ENCODE results near the gene BAIAP2.

BAIAP2 gene

GRCh38 chr17:81114351-81115093, 79.6 kb downstream of the BAIAP2 start:
- DNase-seq = no peak

DNA sequence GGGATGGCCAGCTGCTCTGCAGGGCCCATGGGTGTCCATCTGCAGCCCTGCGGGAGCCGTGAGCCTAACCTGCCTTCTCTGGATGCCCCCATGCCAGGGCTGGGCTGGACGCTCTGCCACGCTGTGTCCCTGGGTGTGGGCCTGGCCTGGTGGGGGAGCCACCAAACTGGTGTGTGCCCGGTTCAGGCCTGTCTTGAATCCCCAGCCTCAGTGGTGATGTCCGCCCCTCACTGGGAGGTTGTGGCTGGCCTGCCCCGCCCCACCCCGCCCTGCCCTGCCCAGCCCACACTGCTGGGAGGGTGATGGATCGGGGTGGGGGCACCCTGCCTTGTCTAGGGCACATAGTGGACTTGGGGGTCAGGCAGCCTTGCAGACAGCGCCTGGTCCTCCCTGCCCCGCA, 80.3 kb downstream of the BAIAP2 start:
- no peak for DNase-seq

DNA sequence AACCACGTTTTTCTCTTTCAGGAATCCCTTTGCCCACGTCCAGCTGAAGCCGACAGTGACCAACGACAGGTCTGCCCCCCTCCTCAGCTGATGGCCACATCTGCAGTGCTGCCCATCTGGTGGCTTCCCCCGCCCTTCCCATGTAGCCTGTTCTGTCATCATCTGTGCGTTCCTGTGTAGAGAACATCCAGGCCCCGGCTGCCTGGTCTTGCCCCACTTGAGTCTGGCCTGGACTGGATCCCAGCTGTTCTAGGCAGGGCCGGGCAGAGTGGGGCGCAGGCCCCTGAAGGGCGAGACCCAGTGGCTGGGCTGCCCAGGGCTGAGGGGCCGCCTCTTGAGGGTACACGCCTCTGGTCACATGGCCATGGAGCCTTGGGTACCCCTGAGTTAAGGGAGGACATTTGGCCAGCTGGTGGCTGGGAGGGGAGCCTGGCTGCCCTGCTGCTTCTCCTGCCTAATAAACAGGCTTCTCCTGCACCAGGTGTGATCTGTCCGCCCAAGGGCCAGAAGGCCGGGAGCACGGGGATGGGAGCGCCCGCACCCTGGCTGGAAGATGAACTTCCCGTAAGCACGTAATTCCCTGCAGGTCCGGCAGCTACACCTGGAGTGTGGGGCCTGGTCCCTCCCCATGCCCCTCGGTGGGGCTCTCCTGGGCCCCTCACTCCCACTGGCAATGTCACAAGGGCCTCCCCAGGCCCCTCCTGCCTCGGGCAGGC, 81.0 kb downstream of the BAIAP2 start:
- no peak for DNase-seq

DNA sequence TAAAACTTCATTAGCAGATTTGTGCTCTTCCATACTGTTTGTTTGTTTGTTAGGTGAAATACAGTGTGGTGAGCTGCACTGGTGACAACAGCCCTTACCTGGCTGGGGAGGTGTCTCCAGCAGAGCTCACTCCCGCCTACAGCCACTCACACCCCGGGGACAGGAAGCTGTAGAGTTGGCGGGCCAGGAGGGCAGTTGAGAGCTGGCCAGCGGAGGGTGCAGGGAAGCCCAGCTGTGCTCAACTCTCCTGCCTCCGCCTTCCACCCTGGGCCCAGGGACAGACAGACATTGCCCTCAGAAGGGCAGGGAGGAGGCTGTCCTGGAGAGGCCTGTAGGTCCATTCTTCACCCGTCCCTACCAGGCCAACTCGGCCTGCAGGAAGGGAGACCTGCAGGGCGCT, 81.8 kb downstream of the BAIAP2 start:
- no peak for DNase-seq

DNA sequence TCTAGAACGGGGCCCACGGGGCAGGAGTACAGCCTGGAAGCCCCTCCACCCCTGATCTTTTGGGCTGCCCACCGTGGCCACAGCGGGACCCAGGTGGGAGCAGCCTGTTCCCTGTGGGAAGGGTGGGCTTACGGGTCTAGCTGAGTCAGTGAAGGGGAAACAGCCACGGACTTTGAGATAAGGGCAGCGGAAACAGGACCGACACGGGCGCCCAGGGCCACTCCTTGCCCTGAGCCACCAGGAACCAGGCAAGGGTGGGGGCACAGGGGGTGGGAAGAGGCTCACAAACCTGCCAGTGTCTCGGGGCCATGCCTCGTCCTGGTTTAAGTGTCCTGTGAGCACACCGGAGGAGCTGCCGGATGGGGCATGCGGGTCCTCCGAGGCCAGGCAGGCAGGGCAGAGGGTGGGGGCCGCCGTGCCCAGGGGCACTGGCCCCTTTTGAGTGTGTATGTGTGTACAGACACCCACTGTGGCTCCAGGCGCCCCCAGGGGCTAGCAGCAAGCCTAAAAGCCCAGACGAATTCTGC, 82.8 kb downstream of the BAIAP2 start:
- no peak for DNase-seq

- DNase-seq = no peak
Measured at GRCh38 chr17:81118308-81119221, 83.6 kb downstream of the BAIAP2 start.

DNA sequence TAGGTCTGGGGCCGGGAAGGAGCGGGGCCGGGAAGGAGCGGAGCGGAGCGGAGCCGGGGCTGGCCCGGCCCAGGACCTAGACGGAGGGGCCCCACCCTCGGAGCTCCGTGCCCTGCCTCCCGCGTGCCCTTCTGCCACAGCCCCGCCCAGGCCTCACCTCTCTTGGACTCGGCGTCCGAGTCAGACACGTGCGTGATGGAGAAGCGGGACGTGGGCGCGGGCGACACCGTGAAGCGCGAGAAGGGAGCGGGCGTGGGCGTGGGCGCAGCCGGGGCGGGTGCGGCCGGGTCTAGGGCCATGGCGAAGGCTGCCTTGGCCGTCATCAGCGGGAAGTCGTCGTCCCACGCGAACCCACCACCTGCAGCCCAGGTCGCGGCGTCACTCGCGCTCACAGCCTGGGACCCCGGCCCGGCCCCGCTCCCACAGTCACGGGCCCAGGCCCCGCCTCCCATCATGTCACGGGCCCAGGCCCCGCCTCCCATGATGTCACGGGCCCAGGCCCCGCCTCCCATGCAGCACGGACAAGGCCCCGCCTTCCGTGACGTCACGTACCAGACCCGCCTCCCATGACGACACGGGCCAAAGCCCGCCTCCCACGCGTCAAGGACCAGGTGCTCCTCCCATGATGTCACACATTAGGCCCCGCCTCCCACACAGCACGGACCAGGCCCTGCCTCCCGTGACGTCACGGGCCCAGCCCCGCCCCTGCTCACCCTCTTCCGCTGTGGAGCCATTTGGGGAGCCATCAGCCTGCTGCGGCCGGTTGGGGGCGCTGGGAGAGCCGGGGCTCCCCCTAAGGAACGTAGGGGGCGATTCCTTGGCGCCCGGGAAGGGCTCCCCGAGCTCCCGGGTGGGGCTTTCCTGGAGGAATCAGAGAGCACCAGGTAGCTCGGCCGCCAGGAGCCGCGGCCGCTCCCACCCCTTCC, 84.5 kb downstream of the BAIAP2 start:
- DNase-seq = peak; percentile 72 to 86

DNA sequence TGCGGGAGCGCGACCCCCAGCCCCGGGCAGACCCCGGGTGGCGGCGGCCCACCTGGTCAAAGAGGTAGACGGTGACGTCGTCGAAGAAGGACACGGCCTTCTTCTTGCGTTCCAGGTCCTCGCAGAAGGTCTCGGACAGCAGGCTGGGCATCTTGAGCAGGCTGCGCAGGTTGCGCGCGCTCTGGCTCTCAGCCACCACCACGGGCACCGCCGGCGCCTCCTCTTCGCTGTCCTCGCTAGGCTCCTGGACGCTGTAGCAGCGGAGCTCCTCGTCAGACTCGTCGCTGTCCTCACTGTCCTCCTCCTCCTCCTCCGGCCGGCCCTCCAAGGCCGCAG, 85.2 kb downstream of the BAIAP2 start:
- no peak for DNase-seq

DNA sequence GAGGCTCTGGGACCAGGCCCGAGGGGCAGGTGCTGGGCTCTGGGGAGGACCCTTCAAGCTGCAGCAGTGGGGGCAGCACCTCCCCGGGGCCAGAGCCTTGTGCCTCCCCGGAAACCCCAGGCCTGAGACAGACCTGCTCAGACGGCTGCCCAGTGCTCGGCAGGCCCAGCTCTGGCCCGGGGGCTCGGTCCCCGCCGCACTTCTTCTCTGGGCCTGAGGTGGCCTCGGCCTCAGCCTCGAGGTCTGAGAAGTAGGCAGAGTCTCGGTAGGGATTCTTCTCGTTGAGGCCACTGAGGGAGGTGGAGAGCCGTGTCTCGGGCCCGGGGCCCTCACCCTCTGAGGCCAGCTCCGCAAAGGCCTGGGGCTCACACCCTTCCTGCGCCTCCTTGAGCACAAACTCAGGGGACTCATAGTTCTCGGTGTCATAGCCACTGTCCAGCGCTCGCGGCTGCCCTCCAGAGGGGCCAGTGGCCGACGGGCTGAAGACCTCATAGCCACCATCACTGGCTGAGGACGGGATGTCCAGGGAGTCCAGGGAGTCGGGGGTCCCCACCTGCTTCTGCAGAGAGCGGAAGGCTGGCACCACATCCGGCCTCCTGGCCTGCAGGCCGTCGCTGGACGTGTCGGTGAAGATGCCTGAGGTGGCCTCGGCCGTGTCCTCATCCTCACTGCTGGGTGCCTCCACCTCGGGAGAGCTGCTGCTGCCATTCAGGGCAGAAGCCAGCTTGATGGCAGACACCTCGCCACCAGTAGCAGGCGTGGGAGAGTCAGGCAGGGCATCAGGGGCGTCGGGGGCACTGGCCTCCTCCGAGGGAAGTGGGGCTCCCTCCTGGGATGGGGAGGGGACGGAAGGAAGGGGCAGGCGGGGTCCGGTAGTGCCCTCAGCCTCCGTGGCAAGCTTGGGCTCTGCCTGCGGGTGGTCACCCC, 86.0 kb downstream of the BAIAP2 start:
- no peak for DNase-seq

- DNase-seq = no peak
Measured at GRCh38 chr17:81121841-81122733, 87.1 kb downstream of the BAIAP2 start.

- no peak for DNase-seq
Measured at GRCh38 chr17:81123052-81124048, 88.4 kb downstream of the BAIAP2 start.

GRCh38 chr17:81124377-81124776, 89.4 kb downstream of the BAIAP2 start:
- DNase-seq = no peak

DNA sequence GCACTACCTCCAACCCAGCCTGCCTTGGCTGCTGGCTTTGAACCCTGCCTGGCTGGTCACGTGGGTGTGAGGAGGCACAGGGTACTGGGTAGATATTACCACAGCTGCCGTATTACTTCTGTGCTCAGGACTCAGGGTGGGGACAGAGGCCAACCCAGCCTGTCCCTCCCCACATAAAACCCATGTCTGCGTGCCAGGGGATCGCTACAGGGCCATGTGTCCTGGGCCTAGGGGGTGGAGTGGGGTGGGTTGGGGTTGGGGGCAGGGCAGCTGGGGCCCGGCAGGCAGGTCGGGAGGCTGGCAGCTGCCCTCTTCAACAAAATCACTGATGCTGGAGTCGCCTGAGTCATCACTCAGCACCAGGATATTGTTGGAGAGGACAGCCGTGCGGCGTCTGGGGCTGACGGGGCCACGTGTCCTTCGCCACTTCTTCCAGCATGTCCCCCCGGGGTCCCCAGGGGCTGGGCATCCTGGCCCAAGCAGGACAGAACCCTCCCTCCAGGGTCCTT, 90.7 kb downstream of the BAIAP2 start:
- DNase-seq = no peak

DNA sequence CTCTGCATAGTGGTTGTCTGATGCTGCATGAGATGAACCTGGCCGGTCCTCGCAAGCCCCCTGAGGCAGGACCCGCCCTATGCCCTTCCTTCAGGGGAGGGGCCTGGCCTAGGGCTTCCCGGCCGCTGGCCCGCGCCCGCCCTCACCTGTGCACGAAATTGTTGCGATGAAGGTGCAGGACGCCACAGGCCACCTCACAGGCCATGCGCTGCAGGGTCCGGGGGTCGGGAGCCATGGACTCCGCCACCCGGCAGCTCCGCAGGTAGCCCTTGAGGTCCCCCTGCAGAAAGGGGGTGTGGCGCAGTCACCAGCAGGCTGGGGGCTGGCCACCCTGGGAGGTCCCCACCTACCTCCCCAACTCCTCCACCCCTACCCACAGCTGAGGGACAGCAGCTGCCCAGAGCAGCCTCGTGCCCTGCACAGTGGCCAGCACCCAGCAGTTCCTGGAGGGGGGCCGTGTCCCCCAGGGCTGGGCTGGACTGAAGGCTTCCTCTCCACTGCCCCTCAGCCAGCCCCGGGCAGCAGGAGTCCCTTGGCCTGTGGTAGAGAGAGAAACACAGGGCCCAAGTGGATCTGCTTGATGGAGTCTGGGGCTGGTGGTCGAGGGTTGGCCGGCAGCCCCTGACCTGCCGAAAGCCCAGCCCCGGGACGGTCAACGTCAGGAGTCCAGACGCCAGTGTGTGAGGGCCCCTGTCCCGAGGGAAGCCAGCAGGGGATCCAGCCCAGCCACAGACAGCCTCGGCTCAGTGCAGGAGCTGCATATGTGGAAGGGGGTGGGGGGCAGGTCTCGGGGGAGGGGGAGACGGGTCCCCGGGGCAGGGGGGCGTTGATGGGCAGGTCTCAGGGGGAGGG, 91.6 kb downstream of the BAIAP2 start:
- no peak for DNase-seq

- no peak for DNase-seq
Measured at GRCh38 chr17:81127133-81127455, 92.1 kb downstream of the BAIAP2 start.

GRCh38 chr17:81127526-81128177, 92.7 kb downstream of the BAIAP2 start:
- no peak for DNase-seq

DNA sequence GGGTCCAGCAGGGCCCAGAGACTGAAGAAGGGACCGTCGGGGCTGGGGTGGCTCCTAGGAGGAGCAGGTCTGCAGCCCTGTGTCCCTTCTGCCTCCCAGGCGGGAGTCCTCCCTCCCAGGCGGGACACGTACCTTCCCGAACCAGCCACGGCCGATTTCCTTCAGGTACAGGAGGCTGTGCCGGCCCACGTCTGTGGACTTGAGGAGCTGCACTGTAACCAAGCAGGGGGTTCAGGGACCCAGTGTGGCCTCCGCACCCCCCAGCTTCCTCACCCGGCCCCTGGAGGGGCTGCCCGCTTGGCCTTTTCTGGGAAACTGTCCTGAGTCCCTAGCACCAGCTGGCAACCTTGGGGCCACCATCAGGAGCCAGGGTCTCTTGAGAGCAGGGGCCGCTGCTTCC, 93.4 kb downstream of the BAIAP2 start:
- DNase-seq = no peak

Measured in SW 1271 (cell line).